Measurements from ENCODE around the gene TMEM132C. TPM values are rescaled to one million over a fixed set of nuclear protein-coding genes. Genes with fewer than 3 reads are reported as not detected.

The TMEM132C gene
- total and polyA plus RNA-seq, 2 experiments from 2014 or later: 10.6 to 16.5 TPM

- Histone ChIP-seq H2AFZ (no peak overlapping the region), H3K36me3 (replicated peaks; ENCODE audit: insufficient read depth, low read depth) (no peaks in the 10 kb centered on the region), H3K79me2 (no peaks in the 10 kb centered on the region), H3K27me3 (no peaks in the 10 kb centered on the region), H3K9me3 (ENCODE audit: low read depth) (no peaks in the 10 kb centered on the region), H3K27ac (no peak overlapping the region), H3K9me2 (replicated peaks; ENCODE audit: insufficient read depth) (no peaks in the 10 kb centered on the region), H3K4me1 (ENCODE audit: insufficient read depth) (peaks cover 3% of the 10 kb centered on the region), H3K4me3 (no peak overlapping the region), H3K4me2 (no peak overlapping the region), H4K20me1 (ENCODE audit: insufficient read depth, poor library complexity, severe bottlenecking) (no peaks in the 10 kb centered on the region)
- no peak for DNase-seq (ENCODE audit: low spot score)
- TF ChIP-seq EZH2 (IDR thresholded peaks at IDR 0.05; ENCODE audit: borderline replicate concordance) (no peak), EZH2phosphoT487 (IDR thresholded peaks at IDR 0.05; ENCODE audit: low read depth, severe bottlenecking, unreplicated experiment) (no peak)
- TF ChIP-seq, protein P1, sequence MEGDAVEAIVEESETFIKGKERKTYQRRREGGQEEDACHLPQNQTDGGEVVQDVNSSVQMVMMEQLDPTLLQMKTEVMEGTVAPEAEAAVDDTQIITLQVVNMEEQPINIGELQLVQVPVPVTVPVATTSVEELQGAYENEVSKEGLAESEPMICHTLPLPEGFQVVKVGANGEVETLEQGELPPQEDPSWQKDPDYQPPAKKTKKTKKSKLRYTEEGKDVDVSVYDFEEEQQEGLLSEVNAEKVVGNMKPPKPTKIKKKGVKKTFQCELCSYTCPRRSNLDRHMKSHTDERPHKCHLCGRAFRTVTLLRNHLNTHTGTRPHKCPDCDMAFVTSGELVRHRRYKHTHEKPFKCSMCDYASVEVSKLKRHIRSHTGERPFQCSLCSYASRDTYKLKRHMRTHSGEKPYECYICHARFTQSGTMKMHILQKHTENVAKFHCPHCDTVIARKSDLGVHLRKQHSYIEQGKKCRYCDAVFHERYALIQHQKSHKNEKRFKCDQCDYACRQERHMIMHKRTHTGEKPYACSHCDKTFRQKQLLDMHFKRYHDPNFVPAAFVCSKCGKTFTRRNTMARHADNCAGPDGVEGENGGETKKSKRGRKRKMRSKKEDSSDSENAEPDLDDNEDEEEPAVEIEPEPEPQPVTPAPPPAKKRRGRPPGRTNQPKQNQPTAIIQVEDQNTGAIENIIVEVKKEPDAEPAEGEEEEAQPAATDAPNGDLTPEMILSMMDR (IDR thresholded peaks at IDR 0.05; ENCODE audit: poor library complexity): no peak
- WGBS (ENCODE audit: low lambda C conversion rate, missing lambda C conversion rate): 83% methylated on average over 8 of the region's 8 CpGs
Measured at GRCh38 chr12:128707488-128707887, 440.5 kb downstream of the TMEM132C start.

DNA sequence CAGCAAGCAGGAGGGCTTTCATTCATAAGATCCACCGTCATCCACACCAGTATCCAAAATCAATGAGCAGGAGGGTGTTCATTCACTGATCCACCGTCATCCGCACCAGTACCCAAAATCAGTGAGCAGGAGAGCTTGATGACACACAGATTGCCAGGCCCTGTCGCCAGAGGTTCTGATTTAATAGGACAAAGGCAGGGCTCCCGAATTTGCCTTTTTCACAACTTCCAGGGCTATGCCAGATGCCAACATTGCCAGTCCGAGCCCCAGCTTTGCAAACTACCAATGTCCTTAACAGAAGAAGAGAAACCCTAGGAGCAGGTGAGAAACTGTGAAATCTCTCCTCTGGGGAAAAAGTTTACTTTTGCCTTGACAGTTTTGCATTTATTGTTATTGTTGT is 441.8 kb downstream of the TMEM132C start:
- Histone ChIP-seq H3K4me1 (ENCODE audit: insufficient read depth) (no peaks in the 10 kb centered on the region), H3K9me2 (replicated peaks; ENCODE audit: insufficient read depth) (no peaks in the 10 kb centered on the region), H3K4me2 (no peak overlapping the region), H3K79me2 (no peaks in the 10 kb centered on the region), H2AFZ (no peak overlapping the region), H3K36me3 (replicated peaks; ENCODE audit: insufficient read depth, low read depth) (no peaks in the 10 kb centered on the region), H3K27me3 (no peaks in the 10 kb centered on the region), H4K20me1 (ENCODE audit: insufficient read depth, poor library complexity, severe bottlenecking) (no peaks in the 10 kb centered on the region), H3K4me3 (no peak overlapping the region), H3K9me3 (ENCODE audit: low read depth) (no peaks in the 10 kb centered on the region), H3K27ac (no peak overlapping the region)
- 83% methylated on average over 6 of the region's 6 CpGs for WGBS (ENCODE audit: low lambda C conversion rate, missing lambda C conversion rate)
- no peak for DNase-seq (ENCODE audit: low spot score)
- TF ChIP-seq EZH2 (IDR thresholded peaks at IDR 0.05; ENCODE audit: borderline replicate concordance) (no peak), EZH2phosphoT487 (IDR thresholded peaks at IDR 0.05; ENCODE audit: low read depth, severe bottlenecking, unreplicated experiment) (no peak)
- TF ChIP-seq, protein P1 (IDR thresholded peaks at IDR 0.05; ENCODE audit: poor library complexity): no peak

GRCh38 chr12:128709660-128710059 is 442.7 kb downstream of the TMEM132C start:
- H3K27ac ChIP-seq: no peak overlapping the region
- H4K20me1 ChIP-seq (ENCODE audit: insufficient read depth, poor library complexity, severe bottlenecking): no peaks in the 10 kb centered on the region
- H2AFZ ChIP-seq: no peak overlapping the region
- no peaks in the 10 kb centered on the region for H3K4me1 ChIP-seq (ENCODE audit: insufficient read depth)
- 76% methylated on average over 5 of the region's 5 CpGs for WGBS (ENCODE audit: low lambda C conversion rate, missing lambda C conversion rate)
- no peak overlapping the region for H3K4me2 ChIP-seq
- H3K4me3 ChIP-seq: no peak overlapping the region
- H3K36me3 ChIP-seq (replicated peaks; ENCODE audit: insufficient read depth, low read depth): no peaks in the 10 kb centered on the region
- H3K79me2 ChIP-seq: no peaks in the 10 kb centered on the region
- TF ChIP-seq EZH2phosphoT487 (IDR thresholded peaks at IDR 0.05; ENCODE audit: low read depth, severe bottlenecking, unreplicated experiment): no peak
- no peak for TF ChIP-seq EZH2 (IDR thresholded peaks at IDR 0.05; ENCODE audit: borderline replicate concordance)
- TF ChIP-seq, protein P1 (IDR thresholded peaks at IDR 0.05; ENCODE audit: poor library complexity): no peak
- no peaks in the 10 kb centered on the region for H3K27me3 ChIP-seq
- no peak for DNase-seq (ENCODE audit: low spot score)
- H3K9me3 ChIP-seq (ENCODE audit: low read depth): no peaks in the 10 kb centered on the region
- no peaks in the 10 kb centered on the region for H3K9me2 ChIP-seq (replicated peaks; ENCODE audit: insufficient read depth)

DNA sequence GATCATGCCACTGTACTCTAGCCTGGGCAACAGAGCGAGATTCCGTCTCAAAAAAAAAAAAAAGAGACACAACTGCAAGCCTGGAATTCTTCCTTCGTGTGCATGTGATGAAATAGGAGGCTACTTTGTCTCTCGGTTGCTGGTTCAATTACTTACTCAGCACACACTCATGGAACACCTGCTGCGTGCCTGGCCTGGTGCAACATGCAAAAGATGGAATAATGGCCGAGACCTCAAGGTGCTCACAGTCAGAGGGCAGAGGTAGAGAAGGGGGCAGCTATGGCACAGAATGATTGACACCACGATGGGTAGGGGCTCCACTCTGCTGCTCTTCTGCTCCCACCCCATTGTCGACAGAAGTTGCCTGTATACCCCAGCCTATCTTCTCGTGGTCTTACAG is 444.5 kb downstream of the TMEM132C start:
- Histone ChIP-seq H3K4me3 (no peak overlapping the region), H3K27ac (no peak overlapping the region), H3K9me3 (ENCODE audit: low read depth) (no peaks in the 10 kb centered on the region), H2AFZ (no peak overlapping the region), H3K79me2 (no peaks in the 10 kb centered on the region), H3K4me1 (ENCODE audit: insufficient read depth) (no peaks in the 10 kb centered on the region), H3K36me3 (replicated peaks; ENCODE audit: insufficient read depth, low read depth) (no peaks in the 10 kb centered on the region), H4K20me1 (ENCODE audit: insufficient read depth, poor library complexity, severe bottlenecking) (no peaks in the 10 kb centered on the region), H3K4me2 (no peak overlapping the region), H3K9me2 (replicated peaks; ENCODE audit: insufficient read depth) (no peaks in the 10 kb centered on the region), H3K27me3 (no peaks in the 10 kb centered on the region)
- TF ChIP-seq EZH2phosphoT487 (IDR thresholded peaks at IDR 0.05; ENCODE audit: low read depth, severe bottlenecking, unreplicated experiment) (no peak), EZH2 (IDR thresholded peaks at IDR 0.05; ENCODE audit: borderline replicate concordance) (no peak)
- TF ChIP-seq, protein P1 (IDR thresholded peaks at IDR 0.05; ENCODE audit: poor library complexity): no peak
- 84% methylated on average over 7 of the region's 9 CpGs for WGBS (ENCODE audit: low lambda C conversion rate, missing lambda C conversion rate)
- no peak for DNase-seq (ENCODE audit: low spot score)
